ENCODE data around the gene NAT10. TPM values are rescaled to one million over a fixed set of nuclear protein-coding genes. Genes with fewer than 3 reads are reported as not detected.

Gene NAT10
- total RNA-seq, 2 donors from 2014 or later: 59.7 to 61.0 TPM

DNA sequence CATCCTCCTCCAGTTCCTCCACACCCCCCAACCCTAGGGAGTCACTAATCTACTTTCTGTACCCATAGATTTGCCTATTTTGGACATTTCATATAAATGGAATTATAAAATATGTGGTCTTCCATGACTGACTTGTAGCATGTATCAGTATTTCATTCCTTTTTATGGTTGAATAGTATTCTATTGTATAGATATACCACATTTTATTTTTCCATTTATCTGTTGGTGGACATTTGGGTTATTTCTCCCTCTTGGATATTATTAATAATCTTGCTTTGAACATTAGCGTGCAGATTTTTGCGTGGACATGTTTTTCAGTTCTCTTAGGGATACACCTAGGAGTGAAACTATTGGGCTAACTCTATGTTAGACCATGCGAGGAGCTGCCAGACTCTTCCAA, 23.4 kb downstream of the NAT10 start:
- Histone ChIP-seq H3K27me3 (ENCODE audit: control insufficient read depth, insufficient read depth, low read length, poor library complexity, severe bottlenecking) (no peaks in the 10 kb centered on the region), H3K4me3 (ENCODE audit: low read length) (no peak overlapping the region), H3K9ac (ENCODE audit: extremely low read depth, low read length, poor library complexity, severe bottlenecking) (no peak overlapping the region), H3K36me3 (ENCODE audit: control insufficient read depth, insufficient read depth, low read length) (peaks cover 85% of the 10 kb centered on the region), H3K9me3 (ENCODE audit: control insufficient read depth, low read length) (peaks cover 10% of the 10 kb centered on the region), H3K27ac (ENCODE audit: low read depth, low read length) (no peak overlapping the region), H3K4me1 (ENCODE audit: control insufficient read depth, insufficient read depth, low read length) (no peaks in the 10 kb centered on the region)
- DNase-seq: no peak
- peaks cover 81% of the 10 kb centered on the region for H3K36me3 Mint-ChIP-seq (ENCODE audit: low read depth)
- peaks cover 6% of the 10 kb centered on the region for H3K9me3 Mint-ChIP-seq
- no peak overlapping the region for H3K27ac Mint-ChIP-seq
- TF ChIP-seq, protein P1, sequence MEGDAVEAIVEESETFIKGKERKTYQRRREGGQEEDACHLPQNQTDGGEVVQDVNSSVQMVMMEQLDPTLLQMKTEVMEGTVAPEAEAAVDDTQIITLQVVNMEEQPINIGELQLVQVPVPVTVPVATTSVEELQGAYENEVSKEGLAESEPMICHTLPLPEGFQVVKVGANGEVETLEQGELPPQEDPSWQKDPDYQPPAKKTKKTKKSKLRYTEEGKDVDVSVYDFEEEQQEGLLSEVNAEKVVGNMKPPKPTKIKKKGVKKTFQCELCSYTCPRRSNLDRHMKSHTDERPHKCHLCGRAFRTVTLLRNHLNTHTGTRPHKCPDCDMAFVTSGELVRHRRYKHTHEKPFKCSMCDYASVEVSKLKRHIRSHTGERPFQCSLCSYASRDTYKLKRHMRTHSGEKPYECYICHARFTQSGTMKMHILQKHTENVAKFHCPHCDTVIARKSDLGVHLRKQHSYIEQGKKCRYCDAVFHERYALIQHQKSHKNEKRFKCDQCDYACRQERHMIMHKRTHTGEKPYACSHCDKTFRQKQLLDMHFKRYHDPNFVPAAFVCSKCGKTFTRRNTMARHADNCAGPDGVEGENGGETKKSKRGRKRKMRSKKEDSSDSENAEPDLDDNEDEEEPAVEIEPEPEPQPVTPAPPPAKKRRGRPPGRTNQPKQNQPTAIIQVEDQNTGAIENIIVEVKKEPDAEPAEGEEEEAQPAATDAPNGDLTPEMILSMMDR (conservative IDR thresholded peaks at IDR 0.05): no peak
- no peaks in the 10 kb centered on the region for H3K27me3 Mint-ChIP-seq (ENCODE audit: insufficient read depth)
- WGBS, 2 experiments (ENCODE audit: insufficient coverage in 1 of 2, insufficient read length in 1 of 2): 96% methylated on average over 3 of the region's 3 CpGs; no CpG with 5 or more reads in 1 of the 2 experiments
- no peak overlapping the region for H3K4me3 Mint-ChIP-seq
- no peaks in the 10 kb centered on the region for H3K4me1 Mint-ChIP-seq

DNA sequence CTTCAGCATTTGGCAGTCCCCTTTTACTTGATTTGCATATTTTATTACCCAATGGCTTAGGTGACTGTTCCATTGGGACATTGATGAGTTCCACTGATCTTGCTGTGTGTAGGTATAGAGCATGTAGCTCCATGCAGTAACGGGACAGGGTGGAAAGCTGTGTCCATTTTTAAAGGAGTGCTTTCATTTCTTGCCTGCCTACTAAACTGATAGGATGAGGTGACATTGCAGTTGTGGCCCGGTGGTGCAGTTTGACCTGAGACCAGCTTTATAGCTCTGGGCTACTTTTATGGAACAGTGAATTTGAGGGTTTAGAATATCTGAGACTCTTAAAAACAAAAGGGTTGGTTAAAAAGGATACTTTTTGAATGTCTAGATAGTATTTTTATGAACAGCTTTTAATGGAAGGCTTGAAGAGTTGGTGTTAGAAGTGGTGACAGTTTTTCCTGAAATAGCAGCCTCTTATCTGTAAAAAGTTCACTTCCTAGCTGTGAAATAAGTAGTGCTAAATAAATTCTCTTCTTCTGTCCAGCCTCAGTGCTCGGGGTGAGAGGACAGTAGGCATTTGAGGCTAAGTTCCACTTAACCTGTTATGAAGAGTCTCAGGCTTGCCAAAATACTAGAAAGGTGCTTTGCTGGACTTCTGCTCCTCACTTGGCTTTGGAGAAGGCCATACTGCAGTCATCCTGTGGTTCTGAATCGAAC, 27.0 kb downstream of the NAT10 start:
- H3K4me3 ChIP-seq (ENCODE audit: low read length): no peak overlapping the region
- no peak overlapping the region for H3K4me3 Mint-ChIP-seq
- H3K36me3 Mint-ChIP-seq (ENCODE audit: low read depth): peaks cover 78% of the 10 kb centered on the region
- no peak overlapping the region for H3K27ac ChIP-seq (ENCODE audit: low read depth, low read length)
- H3K9me3 ChIP-seq (ENCODE audit: control insufficient read depth, low read length): peaks cover 10% of the 10 kb centered on the region
- no peaks in the 10 kb centered on the region for H3K4me1 ChIP-seq (ENCODE audit: control insufficient read depth, insufficient read depth, low read length)
- DNase-seq: no peak
- H3K4me1 Mint-ChIP-seq: no peaks in the 10 kb centered on the region
- no peak overlapping the region for H3K9ac ChIP-seq (ENCODE audit: extremely low read depth, low read length, poor library complexity, severe bottlenecking)
- peaks cover 83% of the 10 kb centered on the region for H3K36me3 ChIP-seq (ENCODE audit: control insufficient read depth, insufficient read depth, low read length)
- WGBS, 2 experiments (ENCODE audit: insufficient coverage in 1 of 2, insufficient read length in 1 of 2): 94 to 95% methylated on average over 4 of the region's 4 CpGs
- TF ChIP-seq, protein P1 (conservative IDR thresholded peaks at IDR 0.05): no peak
- no peaks in the 10 kb centered on the region for H3K27me3 ChIP-seq (ENCODE audit: control insufficient read depth, insufficient read depth, low read length, poor library complexity, severe bottlenecking)
- H3K9me3 Mint-ChIP-seq: peaks cover 6% of the 10 kb centered on the region
- no peak overlapping the region for H3K27ac Mint-ChIP-seq
- no peaks in the 10 kb centered on the region for H3K27me3 Mint-ChIP-seq (ENCODE audit: insufficient read depth)

DNA sequence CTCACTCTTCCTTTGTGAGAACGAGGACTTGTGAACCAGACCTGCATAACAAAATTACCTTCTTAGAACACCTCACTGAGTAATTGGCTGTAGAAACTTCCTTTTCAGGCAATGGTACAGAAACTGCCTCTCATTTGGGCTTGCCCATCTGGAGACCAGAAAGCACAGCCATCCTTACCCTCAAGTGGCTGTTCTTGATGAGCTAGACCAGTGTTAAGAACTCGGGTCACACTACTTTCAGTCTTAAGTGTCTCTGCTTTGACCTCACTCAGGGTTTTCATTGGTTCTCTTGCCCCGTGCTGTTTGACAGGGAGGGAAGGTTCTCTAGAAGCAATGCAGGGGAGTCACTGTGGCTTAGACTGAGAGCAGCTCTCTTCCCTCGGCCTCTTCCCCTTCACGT, 29.3 kb downstream of the NAT10 start:
- H3K27ac Mint-ChIP-seq: no peak overlapping the region

More for the DNA sequence above, 29.3 kb downstream of the NAT10 start:
- Mint-ChIP-seq H3K9me3 (no peaks in the 10 kb centered on the region), H3K27me3 (ENCODE audit: insufficient read depth) (no peaks in the 10 kb centered on the region), H3K4me3 (no peak overlapping the region), H3K4me1 (no peaks in the 10 kb centered on the region), H3K36me3 (ENCODE audit: low read depth) (peaks cover 80% of the 10 kb centered on the region)
- Histone ChIP-seq H3K9ac (ENCODE audit: extremely low read depth, low read length, poor library complexity, severe bottlenecking) (no peak overlapping the region), H3K4me1 (ENCODE audit: control insufficient read depth, insufficient read depth, low read length) (no peaks in the 10 kb centered on the region), H3K36me3 (ENCODE audit: control insufficient read depth, insufficient read depth, low read length) (peaks cover 85% of the 10 kb centered on the region), H3K27me3 (ENCODE audit: control insufficient read depth, insufficient read depth, low read length, poor library complexity, severe bottlenecking) (no peaks in the 10 kb centered on the region), H3K9me3 (ENCODE audit: control insufficient read depth, low read length) (no peaks in the 10 kb centered on the region), H3K27ac (ENCODE audit: low read depth, low read length) (no peak overlapping the region), H3K4me3 (ENCODE audit: low read length) (no peak overlapping the region)
- no peak for DNase-seq
- WGBS, 2 experiments (ENCODE audit: insufficient coverage in 1 of 2, insufficient read length in 1 of 2): 94 to 100% methylated on average over 2 to 5 of the region's 5 CpGs
- TF ChIP-seq, protein P1 (conservative IDR thresholded peaks at IDR 0.05): no peak

Measured in endodermal cell (in vitro differentiated cells).